NCI-H2107 treated with DMSO at 0.1 percent for 48 hours (cell line): ENCODE data around the gene SOBP.

Experiments
- DNase-seq: peaks from one replicate; lab custom pipeline; 2025; ENCODE audit not compliant: unreplicated experiment; lab: John Stamatoyannopoulos, UW

SOBP gene

GRCh38 chr6:107523054-107523791 is 33.3 kb downstream of the SOBP start:
- no peak for DNase-seq

DNA sequence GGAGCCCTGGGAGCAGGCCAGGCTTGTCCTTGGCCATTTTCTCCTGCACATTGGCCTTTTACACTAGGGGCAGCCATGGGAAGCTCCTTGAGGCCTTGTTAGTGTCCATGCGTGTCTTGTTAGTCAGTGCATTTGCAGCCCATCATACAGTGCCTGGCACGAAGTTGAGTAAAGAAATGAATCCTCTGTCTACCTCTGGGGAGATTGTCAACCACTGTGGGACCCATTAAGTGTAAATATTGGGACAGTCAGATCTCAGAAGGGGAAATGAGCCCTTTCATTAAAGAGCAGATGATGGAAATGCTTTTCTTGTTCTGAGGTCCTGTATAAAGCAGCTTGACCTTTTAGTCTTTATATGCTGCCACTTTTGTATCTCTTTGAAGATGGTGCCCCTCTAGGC is 33.9 kb downstream of the SOBP start:
- DNase-seq: no peak

GRCh38 chr6:107524626-107525025 is 34.7 kb downstream of the SOBP start:
- no peak for DNase-seq

GRCh38 chr6:107531868-107532267 is 42.0 kb downstream of the SOBP start:
- DNase-seq: no peak

DNA sequence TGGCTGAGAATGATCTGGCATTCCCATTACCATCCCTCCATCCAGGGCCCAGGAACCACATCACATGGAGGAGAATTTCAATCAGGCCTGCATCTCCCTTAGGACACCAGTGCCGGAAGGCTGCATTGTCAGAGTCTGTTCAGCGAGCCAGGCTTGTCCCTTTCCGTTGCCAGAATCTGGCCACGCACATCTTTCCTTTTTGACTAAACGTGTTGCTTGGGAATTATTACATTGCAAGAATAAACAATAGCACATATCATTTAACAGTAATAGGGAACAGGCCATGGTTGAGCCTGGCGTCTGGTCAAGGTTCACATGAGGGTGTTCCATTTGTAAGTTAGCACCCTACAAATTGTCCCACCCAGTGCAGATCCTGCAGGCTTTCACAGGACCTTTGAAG is 42.8 kb downstream of the SOBP start:
- no peak for DNase-seq

- no peak for DNase-seq
These were observed 43.6 kb downstream of the SOBP start for GRCh38 chr6:107533415-107534059.

DNA sequence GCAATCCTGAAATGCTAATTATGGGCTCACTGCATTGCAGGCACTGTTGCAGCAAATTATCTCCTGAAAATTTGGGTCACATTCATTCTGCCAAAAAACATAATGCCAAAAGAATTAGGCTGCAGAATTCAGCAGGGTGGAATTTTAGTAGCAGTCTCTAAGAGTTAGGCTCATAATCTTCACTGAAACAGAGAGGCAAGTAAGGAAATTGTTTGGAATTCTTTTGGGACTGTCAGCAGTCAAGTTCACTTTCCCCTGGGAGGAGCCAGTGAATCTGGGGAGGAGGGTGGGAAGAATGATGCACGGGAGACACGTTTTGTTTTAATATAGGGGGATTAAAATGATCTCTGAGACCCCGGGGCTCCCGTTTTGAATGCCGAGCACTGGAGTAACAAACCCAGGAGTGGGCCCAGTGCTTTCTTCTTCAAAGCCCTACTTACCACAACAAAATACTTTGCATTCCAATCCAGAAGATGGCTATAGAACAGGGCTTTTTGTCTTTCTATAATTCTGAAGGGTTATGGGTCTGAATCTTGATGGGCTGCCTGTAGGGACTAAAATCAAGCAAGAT is 44.7 kb downstream of the SOBP start:
- no peak for DNase-seq

GRCh38 chr6:107535626-107536025 is 45.7 kb downstream of the SOBP start:
- DNase-seq: no peak

DNA sequence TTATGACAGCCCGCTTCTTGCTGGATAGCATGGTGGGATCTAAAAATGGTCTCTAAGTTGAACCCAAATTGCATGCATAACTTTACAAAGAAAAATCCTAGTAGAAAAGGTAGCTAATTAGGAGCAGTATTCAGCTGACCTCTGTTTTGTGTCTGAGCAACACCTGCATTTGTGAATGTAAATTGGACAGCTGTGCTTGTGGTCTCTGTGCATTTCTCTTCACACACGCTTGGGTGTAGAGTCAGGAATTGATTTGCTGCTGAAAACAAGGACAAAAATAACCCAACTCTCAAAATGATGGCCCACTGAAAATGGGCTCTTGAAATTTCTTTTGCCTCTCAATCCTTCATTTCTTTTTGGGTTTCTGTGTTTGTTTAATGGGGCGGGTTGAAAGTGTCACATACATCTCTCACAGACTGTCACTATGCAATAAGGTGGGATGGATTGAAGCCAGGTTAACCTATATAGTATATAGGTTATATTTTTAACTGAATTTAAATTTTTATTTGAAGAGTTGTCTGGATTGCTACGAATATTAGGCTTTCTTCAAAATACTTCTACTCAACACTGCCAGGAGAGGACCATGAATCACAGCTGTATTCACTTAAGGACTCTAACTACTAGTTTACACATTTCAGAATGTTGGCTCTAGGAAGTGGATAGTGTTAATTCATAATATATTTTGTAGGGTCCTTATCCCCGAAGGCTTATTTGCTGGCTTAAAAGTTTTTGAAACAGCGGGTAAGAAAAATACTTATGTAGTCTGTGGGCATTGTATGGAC is 46.5 kb downstream of the SOBP start:
- peak; percentile 34 for DNase-seq

DNA sequence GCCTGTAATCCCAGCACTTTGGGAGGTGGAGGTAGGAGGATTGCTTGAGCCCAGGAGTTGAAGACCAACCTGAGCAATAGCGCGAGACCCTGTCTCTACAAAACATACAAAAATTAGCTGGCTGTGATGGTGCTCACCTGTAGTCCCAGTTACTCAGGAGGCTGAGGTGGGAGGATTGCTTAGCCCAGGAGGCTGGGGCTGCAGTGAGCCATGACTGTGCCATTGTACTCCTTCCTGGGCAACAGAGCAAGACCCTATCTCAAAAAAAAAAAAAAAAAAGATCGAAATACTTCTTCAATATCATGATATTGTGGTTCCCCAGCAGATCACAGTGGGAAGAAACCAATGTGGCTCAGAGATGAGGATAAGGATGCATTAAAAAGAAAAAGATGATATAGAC is 47.6 kb downstream of the SOBP start:
- no peak for DNase-seq

DNA sequence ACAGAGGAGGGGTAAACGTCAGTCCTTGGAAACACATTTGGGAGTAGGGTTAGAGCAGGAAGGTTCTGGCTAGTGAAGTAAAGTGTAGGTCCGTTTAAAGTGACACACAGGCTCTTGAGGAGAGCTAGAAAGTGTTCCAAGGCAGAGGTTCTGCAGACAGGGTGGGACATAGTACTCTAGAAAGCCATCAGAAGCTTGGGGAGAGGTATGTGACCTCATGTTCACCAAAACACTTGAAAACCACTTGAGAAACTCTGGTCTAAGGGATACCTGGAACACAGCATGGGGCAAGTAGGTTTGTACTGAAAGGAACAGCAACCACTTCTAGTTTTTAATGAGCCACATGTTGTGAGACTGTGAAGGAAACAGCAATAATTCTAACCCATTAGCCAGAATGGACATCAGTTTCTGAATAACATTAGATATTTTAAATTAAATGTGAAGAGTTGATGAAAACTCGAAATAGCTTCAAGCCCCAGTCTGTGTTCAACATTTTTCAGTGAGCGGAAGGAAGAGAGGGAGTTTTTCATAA is 49.0 kb downstream of the SOBP start:
- peak; percentile 57 for DNase-seq

DNA sequence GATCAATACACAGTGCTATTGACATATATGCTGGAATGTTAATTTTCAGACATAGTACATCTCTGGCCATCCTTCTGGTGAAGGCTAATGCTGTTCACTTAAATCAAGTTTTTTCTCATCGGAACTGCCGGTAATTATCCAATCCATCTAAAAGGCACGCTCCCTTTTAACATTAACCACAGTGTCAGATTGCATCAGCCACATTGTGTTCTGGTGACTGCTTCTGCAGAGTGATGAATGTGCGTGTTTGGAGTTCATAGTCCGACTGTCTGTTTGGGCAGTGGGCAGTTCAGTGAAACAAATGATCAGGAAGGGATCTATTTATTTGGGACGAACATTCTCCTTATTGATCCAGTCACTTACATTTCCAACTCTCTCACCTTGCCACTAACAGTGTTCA is 49.5 kb downstream of the SOBP start:
- peak; percentile 65 for DNase-seq

DNA sequence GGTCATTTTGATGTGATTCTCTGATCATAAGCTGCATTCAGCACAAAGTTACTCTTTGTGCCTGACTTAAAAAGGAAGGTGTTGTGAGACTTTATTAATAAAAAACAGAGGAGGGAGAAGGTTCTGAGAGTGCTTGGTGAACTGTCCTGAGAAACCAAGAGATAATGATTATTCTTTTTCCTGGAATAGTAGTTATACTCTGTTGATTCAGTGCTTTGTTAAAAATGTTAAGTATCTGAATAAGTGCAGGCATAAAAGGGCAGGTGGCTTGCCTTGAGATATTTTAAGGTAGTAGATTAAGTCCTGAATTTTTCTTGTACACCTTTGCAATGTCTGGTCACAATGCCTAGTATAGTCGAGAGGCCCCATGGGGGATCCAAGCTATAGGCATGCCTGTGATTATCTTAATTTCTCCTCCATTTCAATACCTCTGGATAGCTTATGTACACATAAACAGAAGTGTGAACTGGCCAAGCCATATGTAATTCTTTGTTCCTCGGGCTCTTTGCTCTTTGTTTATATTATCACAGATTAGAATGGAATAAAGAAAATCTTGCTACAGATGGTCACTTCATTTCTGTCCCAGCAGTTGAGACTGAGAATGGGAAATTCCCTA is 50.0 kb downstream of the SOBP start:
- no peak for DNase-seq

- no peak for DNase-seq
These were observed 50.5 kb downstream of the SOBP start for GRCh38 chr6:107540465-107540857.

- DNase-seq: no peak
These were observed 52.3 kb downstream of the SOBP start for GRCh38 chr6:107542192-107542668.

DNA sequence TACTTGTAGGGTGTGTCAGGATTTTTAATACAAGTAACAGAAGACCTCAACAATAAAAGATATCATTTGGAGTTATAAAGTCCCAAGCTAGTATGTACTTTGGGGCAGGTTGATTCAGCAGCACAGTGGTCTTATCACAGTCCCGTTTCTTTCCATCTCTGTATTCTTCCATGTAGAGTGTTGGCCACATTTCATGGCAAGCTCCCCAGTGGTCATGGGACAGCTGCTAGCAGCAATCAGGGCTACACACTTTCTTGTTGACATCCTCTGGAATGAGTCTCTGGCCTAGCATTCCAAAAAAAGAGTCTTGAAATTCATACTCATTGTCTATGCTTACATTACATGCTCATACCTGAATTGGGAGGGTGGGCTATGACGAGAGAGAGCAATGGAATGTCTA is 53.2 kb downstream of the SOBP start:
- DNase-seq: no peak

DNA sequence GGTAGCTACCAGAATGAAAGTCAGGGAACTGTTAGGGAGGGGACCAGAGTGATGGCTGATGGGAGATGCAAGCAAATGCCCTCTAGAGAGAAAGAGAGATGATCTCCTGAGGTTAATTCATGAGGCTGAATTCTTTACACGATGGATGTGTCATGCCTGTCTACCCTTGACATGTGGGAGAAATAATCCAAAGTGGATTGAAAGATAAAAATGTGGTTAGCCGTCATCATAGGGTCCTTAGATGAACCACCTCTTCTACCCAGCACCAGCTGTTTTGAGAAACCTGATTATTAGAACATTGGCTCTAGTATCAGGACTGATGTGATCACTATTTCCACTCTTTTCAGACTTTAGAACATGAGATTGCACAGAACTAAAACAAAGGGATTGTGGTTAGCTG is 53.6 kb downstream of the SOBP start:
- no peak for DNase-seq

GRCh38 chr6:107545763-107546162 is 55.8 kb downstream of the SOBP start:
- DNase-seq: no peak

DNA sequence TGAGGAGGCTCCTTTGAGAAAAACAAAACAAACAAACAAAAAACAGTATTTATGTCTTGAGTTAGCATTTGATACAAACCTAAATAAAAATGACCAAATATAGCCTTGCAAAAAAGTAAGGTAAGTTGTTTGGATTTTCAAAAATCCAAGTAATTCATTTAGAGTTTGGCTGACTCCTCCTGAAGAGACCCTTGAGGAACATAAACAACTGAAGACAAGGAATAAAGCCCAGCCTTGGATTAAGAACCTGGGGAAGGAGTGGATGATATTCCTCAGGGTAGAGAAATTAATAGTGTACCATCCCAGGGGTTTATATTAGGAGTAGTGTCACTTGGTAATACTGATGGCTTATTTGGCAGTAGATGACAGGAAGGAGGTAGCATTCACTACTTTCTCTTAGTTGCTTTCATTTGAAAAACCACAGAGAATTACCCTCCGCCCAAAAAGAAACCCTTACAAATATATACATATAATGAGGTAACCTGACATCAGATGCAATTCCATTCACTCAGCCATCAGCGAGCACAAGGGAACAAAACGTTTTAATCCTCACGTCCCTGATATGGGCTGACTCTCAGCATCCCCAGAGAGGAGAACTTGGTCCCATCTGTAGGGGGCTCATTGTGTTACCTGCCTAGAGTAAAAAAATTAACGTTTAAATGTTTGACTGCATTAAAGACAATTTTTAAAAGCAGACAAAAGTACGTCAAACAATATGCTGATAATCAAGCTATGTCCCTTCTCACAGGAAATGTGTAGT is 57.0 kb downstream of the SOBP start:
- peak; percentile 37 for DNase-seq

- DNase-seq: no peak
These were observed 57.5 kb downstream of the SOBP start for GRCh38 chr6:107547451-107547840.
